Activated T-cell treated with anti-CD3 and anti-CD28 coated beads, Interleukin-2, amount 50 U/mL, for 4 hours (primary cell): Measurements from ENCODE around the gene RTN4RL1. TPM values are rescaled to one million over a fixed set of nuclear protein-coding genes. Genes with fewer than 3 reads are reported as not detected.

Experiments used
- ATAC-seq, 2 donors: fragments of 200-7000 bp; cut with Tn5 transposase; one replicate each; pipeline ENCODE4 v1.10.0; 2021
- DNase-seq: peaks from one replicate; pipeline ENCODE4 v3.0.0-alpha.2; 2020
- H3K27me3 Mint-ChIP-seq: one replicate; pipeline ENCODE4 v1.8.0; 2021; ENCODE audit warnings: low read depth, mixed read lengths
- H3K36me3 Mint-ChIP-seq: one replicate; pipeline ENCODE4 v1.8.0; 2022; ENCODE audit warnings: mixed read lengths; ENCODE audit not compliant: insufficient read depth
- H3K4me1 Mint-ChIP-seq: one replicate; pipeline ENCODE4 v1.8.0; 2021; ENCODE audit warnings: low read depth, mixed read lengths
- H3K4me3 Mint-ChIP-seq: one replicate; pipeline ENCODE4 v1.8.0; 2021; ENCODE audit warnings: mild to moderate bottlenecking, moderate library complexity, mixed read lengths
- H3K9me3 Mint-ChIP-seq: one replicate; pipeline ENCODE4 v1.8.0; 2021; ENCODE audit warnings: mixed read lengths
- total RNA-seq, 3 donors: library from RNA; stranded (reverse); gene quantifications; one replicate each; pipeline ENCODE4 v1.2.1, GENCODE V29; 2021

Gene RTN4RL1
- total RNA-seq, 3 donors from 2014 or later, result 1.0 to 2.5 (median 2.0) TPM

DNA sequence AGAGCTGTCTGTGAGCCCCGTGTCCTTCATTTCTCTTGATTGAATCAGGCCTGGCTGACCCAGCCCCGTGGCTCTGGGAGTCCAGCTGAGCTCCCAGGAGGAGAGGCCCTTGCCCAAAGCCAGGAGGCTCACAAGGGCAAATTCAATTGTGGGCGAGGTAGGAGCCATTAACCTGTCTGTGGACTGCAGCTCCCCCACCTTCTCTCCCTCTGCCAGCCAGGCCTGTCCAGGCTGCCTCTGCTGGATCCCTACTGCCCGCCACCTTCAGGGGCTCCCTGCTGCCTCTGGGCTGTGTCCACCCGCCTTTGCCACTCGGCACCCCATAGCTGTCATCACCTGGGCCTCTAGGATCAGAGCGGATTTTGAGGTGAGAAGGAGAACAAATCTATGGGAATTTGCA is 61.9 kb downstream of the RTN4RL1 start:
- peaks cover 7% of the 10 kb centered on the region for H3K27me3 Mint-ChIP-seq
- DNase-seq (no peak), ATAC-seq (no peak)
- H3K9me3 Mint-ChIP-seq, result no peaks in the 10 kb centered on the region
- H3K36me3 Mint-ChIP-seq, result no peaks in the 10 kb centered on the region
- H3K4me3 Mint-ChIP-seq, result no peak overlapping the region
- peaks cover 3% of the 10 kb centered on the region for H3K4me1 Mint-ChIP-seq

DNA sequence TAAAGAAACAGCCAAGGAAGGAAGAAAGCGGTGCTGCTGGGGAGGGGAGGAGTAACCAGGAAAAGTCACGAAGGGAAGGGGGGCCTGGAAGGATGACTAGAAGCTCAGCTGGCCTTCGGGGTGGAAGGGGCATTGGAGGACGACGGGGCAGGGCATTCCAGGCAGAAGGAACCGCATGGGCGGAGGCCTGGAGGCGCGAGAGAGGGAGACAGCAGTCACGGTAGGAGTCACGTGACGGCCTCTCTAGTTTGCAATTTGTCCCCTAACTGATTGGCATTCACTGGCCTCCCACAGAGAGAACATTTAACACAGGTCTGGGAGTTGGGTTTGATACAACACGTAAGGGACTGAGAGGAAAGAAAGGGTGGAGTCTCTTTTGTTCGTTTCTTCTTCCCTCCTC is 63.9 kb downstream of the RTN4RL1 start:
- no peaks in the 10 kb centered on the region for H3K4me1 Mint-ChIP-seq
- H3K4me3 Mint-ChIP-seq, result no peak overlapping the region
- DNase-seq (no peak), ATAC-seq (no peak)
- H3K27me3 Mint-ChIP-seq, result no peaks in the 10 kb centered on the region
- no peaks in the 10 kb centered on the region for H3K36me3 Mint-ChIP-seq
- no peaks in the 10 kb centered on the region for H3K9me3 Mint-ChIP-seq

DNA sequence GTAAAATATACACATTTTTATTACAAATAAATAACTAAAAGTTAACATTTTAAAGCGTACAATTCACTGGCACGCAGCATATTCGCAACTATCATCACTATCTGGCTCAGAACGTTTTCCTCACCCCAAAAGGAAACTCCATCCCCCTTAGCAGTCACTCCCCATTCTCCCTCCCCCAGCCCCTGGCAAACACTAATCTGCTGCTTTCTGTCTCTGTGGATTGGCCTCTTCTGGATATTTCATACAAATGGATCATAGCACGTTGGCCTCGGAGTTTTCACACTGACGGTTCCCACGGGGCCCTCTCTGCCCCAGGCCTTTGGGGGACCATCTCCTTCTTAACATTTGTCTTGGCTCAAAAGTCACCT is 64.6 kb downstream of the RTN4RL1 start:
- Mint-ChIP-seq H3K36me3 (no peaks in the 10 kb centered on the region), H3K4me1 (no peaks in the 10 kb centered on the region), H3K9me3 (no peaks in the 10 kb centered on the region), H3K4me3 (no peak overlapping the region), H3K27me3 (no peaks in the 10 kb centered on the region)
- ATAC-seq (no peak), DNase-seq (no peak)

DNA sequence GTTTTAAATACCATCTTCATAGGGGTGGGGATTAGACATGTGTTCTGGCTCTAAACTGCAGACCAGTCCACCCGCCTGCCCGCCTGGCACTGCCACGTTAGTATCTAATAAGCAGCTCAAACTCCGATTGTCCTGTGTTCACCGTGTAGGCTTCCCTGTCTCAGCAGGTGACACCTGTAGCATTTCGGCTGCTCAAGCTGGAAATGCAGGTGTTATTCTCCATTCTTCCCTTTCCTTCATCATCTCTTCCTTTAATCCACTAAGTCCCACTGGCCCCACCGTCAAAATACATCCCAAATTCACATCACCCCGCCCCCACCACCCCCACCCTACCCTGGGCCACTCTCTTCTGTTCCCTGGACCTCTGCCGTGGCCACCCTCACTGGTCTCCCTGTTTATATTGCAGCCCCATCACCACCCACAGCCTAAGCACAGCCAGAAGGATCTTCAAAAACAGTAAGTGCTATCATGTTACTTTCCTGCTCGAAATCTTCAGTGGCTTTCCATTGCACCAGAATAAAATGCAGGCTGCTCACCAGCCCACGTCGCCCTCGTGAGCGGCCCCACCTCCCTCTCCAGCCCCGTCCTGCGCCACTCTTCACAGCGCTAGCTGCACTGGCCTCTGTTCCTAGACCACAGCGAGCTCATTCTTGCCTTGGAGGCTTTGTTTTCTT is 65.1 kb downstream of the RTN4RL1 start:
- DNase-seq (no peak), ATAC-seq (no peak)
- Mint-ChIP-seq H3K9me3 (no peaks in the 10 kb centered on the region), H3K36me3 (no peaks in the 10 kb centered on the region), H3K4me3 (no peak overlapping the region), H3K4me1 (no peaks in the 10 kb centered on the region), H3K27me3 (no peaks in the 10 kb centered on the region)

DNA sequence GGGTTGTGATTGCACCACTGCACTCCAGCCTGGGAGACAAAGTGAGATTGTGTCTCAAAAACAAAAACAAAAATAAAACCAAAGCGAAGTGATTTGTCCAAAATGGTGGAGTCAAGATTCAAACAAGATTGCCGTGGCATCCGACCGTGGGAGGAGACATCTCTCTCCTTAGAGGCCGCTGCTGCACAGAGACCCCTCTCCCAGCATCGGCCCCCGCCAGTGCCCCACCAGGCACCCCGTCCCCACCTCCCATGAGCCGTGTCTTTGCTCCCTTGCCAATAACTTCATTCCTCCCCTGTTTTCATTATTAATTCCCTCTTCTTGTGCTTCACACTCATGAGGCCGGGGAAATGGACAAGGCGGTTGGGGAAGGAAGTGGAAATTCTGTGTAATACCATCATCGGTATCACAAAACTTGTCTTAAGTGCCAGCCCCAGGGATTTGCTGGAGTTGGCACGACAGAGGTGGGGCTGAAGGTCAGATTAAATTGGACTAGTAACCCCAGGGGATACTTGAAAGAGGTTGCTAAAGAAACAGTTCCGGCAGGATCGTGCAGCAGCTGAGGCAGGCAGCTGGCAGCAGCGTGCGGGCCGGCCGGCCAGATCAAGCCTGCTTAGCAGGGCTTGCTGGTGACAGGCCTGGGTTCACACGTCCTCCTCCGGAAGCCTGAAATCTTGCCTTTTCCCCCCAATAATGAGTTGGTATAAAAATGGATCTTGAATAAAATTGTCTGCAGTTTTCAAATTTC is 66.8 kb downstream of the RTN4RL1 start:
- DNase-seq (no peak), ATAC-seq (no peak)
- H3K4me3 Mint-ChIP-seq, result no peak overlapping the region
- H3K4me1 Mint-ChIP-seq, result no peaks in the 10 kb centered on the region
- no peaks in the 10 kb centered on the region for H3K9me3 Mint-ChIP-seq
- no peaks in the 10 kb centered on the region for H3K27me3 Mint-ChIP-seq
- H3K36me3 Mint-ChIP-seq, result no peaks in the 10 kb centered on the region

- no peaks in the 10 kb centered on the region for H3K9me3 Mint-ChIP-seq
- no peaks in the 10 kb centered on the region for H3K4me1 Mint-ChIP-seq
- no peak for DNase-seq
- no peaks in the 10 kb centered on the region for H3K36me3 Mint-ChIP-seq
- H3K27me3 Mint-ChIP-seq, result no peaks in the 10 kb centered on the region
- no peak for ATAC-seq
- H3K4me3 Mint-ChIP-seq, result no peak overlapping the region
These were observed 68.1 kb downstream of the RTN4RL1 start for GRCh38 chr17:1957037-1957436.

DNA sequence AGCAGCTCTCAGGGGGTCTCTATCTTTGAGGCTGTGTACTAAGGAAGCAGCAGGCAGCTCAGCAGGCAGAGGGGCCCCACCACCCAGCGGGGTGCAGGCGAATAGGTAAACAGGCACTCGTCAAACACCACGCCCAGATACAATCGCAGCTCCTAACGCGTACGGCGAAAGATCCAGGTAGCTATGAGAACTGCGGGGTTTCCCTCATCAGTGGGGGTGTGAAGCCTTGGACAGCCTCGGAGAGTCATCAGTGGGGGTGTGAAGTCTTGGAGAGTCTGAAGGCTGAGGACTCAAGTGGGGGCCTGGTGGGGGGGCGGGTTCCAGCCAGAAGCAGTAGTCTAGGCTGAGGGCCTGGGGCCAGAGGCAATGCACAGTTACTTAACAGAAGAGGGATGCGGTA is 69.0 kb downstream of the RTN4RL1 start:
- ATAC-seq, result no peak
- Mint-ChIP-seq H3K36me3 (no peaks in the 10 kb centered on the region), H3K4me3 (no peak overlapping the region), H3K4me1 (no peaks in the 10 kb centered on the region), H3K9me3 (no peaks in the 10 kb centered on the region), H3K27me3 (no peaks in the 10 kb centered on the region)
- DNase-seq, result no peak

DNA sequence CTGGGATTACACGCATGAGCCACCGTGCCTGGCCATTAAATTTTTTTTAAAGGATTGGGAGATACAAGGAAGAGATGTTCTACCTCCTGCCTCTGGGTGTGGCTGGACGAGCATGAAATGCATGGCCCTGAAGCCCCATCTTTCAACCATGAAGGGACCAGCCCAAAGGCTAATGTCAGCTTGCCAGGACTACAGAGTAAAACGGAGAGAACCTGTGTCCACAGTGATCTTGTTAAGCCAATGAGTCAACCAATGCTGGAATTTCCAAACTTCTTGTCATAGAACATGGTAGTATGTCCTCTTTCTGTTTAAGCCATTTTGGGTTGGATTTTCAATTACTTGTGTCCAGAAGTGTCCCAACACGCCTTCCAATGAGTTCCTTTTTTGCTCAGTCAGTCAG is 71.3 kb downstream of the RTN4RL1 start:
- Mint-ChIP-seq H3K4me1 (no peaks in the 10 kb centered on the region), H3K36me3 (no peaks in the 10 kb centered on the region), H3K27me3 (no peaks in the 10 kb centered on the region), H3K9me3 (no peaks in the 10 kb centered on the region), H3K4me3 (no peak overlapping the region)
- no peak for DNase-seq
- no peak for ATAC-seq

- no peak for DNase-seq
- H3K9me3 Mint-ChIP-seq, result no peaks in the 10 kb centered on the region
- H3K4me1 Mint-ChIP-seq, result no peaks in the 10 kb centered on the region
- no peak overlapping the region for H3K4me3 Mint-ChIP-seq
- no peaks in the 10 kb centered on the region for H3K27me3 Mint-ChIP-seq
- no peaks in the 10 kb centered on the region for H3K36me3 Mint-ChIP-seq
- no peak for ATAC-seq
These were observed 73.2 kb downstream of the RTN4RL1 start for GRCh38 chr17:1951920-1952319.

DNA sequence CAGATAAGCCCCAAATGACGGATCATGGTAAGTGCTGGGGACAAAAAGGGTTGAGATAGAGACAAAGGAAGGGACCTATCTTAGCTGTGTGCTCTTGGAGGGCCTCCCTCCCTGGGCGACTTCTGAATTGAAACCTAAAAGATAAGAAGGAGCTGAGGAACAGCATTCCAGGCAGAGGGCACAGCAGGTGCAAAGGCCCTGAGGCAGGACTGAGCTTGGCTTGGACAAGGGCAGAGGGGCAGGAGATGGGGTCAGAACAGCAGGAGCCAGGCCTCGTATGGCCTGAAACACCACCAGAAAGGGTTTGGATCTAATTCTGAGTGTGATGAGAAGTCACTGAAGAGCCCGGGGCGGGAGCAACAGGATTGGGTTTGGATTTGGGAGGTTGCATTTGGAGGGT is 75.4 kb downstream of the RTN4RL1 start:
- Mint-ChIP-seq H3K9me3 (no peaks in the 10 kb centered on the region), H3K4me1 (no peaks in the 10 kb centered on the region), H3K4me3 (no peak overlapping the region), H3K27me3 (no peaks in the 10 kb centered on the region), H3K36me3 (no peaks in the 10 kb centered on the region)
- ATAC-seq (no peak), DNase-seq (no peak)

DNA sequence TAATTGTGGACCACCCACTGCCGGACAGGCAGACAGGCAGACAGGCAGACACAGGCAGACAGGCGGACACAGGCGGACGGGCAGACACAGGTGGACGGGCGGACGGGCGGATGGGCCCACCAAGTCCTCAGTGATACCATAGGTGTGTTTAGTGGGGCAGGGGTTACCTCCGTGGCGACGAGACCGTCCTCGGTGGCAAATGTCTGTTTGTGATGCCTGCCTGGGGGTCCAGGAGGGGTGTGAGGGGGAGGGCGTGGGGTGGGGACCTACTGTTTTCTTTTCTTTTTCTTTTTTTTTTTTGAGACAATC is 76.7 kb downstream of the RTN4RL1 start:
- Mint-ChIP-seq H3K27me3 (no peaks in the 10 kb centered on the region), H3K4me1 (no peaks in the 10 kb centered on the region), H3K4me3 (no peak overlapping the region), H3K9me3 (no peaks in the 10 kb centered on the region), H3K36me3 (no peaks in the 10 kb centered on the region)
- DNase-seq (no peak), ATAC-seq (no peak)

DNA sequence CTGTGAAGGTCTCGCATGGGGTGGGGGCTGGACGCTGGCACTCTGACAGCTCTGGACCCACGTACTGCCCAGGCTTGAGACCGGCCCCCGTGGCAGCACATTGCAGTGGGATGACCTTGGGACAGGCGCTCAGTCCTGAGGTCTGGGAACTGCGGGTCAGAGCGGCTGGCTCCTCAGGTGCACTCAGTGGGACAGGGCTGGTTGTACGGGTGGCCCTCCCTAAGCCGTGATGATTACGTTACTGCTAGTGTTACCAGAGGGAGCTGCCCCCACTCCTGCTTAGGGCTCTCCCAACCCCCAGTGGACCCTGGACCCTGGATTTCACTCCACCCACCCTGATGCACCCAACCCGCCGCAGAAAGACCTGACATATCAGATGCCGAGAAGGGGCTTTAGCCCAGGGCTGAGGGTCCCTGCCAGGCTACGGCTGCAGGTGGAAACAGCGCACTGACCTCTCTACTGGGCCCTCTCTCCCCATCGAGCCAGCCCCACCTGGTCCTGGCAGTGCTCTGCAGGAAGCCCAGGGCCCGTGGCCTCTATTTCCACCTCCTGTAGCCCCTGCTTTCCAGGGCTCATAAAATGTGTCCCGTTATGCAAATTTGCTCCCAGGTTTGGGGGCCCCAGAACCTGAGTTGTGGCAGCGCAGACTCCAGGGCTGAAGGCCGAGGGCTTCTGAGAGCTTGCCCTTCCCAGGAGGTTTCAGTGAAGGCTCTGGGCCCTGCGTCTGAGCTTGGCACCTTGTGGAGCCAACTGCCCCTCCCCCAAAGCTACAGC is 77.2 kb downstream of the RTN4RL1 start:
- Mint-ChIP-seq H3K36me3 (no peaks in the 10 kb centered on the region), H3K4me3 (no peak overlapping the region), H3K27me3 (no peaks in the 10 kb centered on the region), H3K4me1 (no peaks in the 10 kb centered on the region), H3K9me3 (no peaks in the 10 kb centered on the region)
- DNase-seq, result no peak
- ATAC-seq, result no peak

- no peak overlapping the region for H3K4me3 Mint-ChIP-seq
- H3K27me3 Mint-ChIP-seq, result no peaks in the 10 kb centered on the region
- no peak for DNase-seq
- H3K4me1 Mint-ChIP-seq, result no peaks in the 10 kb centered on the region
- no peaks in the 10 kb centered on the region for H3K9me3 Mint-ChIP-seq
- H3K36me3 Mint-ChIP-seq, result no peaks in the 10 kb centered on the region
- no peak for ATAC-seq
These were observed 77.8 kb downstream of the RTN4RL1 start for GRCh38 chr17:1947229-1947742.

- Mint-ChIP-seq H3K4me1 (no peaks in the 10 kb centered on the region), H3K27me3 (no peaks in the 10 kb centered on the region), H3K4me3 (no peak overlapping the region), H3K36me3 (no peaks in the 10 kb centered on the region), H3K9me3 (no peaks in the 10 kb centered on the region)
- DNase-seq (no peak), ATAC-seq (no peak)
These were observed 78.9 kb downstream of the RTN4RL1 start for GRCh38 chr17:1946021-1946932.
